IMR-90 (cell line): ENCODE results near the gene CIZ1. TPM values are rescaled to one million over a fixed set of nuclear protein-coding genes. Genes with fewer than 3 reads are reported as not detected.

Experiments
- ATAC-seq: fragments of 200-7000 bp; cut with Tn5 transposase; 2 replicates; pipeline ENCODE4 v1.9.1; 2020; ENCODE audit warnings: low read depth, mild to moderate bottlenecking, moderate library complexity
- BruUV-seq: library from RNA; stranded (reverse); fragments of 400-500 nt; replicated peaks from 2 replicates; lab custom pipeline; 2021; lab: Mats Ljungman, UMichigan
- CTCF ChIA-PET: fragments of 300-600 bp; formaldehyde crosslinking; extraction: SDS; loops from one replicate; lab custom pipeline; 2021; ENCODE audit warnings: antibody characterized with exemption; lab: Yijun Ruan, JAX
- POLR2A ChIA-PET: fragments of 300-600 bp; sonication (Branson Sonifier 250); formaldehyde crosslinking; loops from one replicate; lab custom pipeline; 2022; ENCODE audit warnings: antibody characterized with exemption; ENCODE audit not compliant: unreplicated experiment; lab: Charles Lee
- DNase-seq: peaks from one replicate; pipeline ENCODE4 v3.0.0; 2013
- H2AFZ ChIP-seq: replicated peaks from 2 replicates; pipeline ENCODE3; 2013; ENCODE audit warnings: low read length, mild to moderate bottlenecking; ENCODE audit not compliant: poor library complexity
- H2AK5ac ChIP-seq: 2 replicates; pipeline ENCODE4 v1.6.1; 2013; ENCODE audit warnings: low read depth, low read length, inconsistent platforms
- H2AK9ac ChIP-seq: replicated peaks from 2 replicates; pipeline ENCODE3; 2013; ENCODE audit warnings: mild to moderate bottlenecking, low read depth, low read length, moderate library complexity; ENCODE audit not compliant: poor library complexity
- H2BK120ac ChIP-seq: 2 replicates; pipeline ENCODE4 v1.6.1; 2013; ENCODE audit warnings: low read depth, low read length, inconsistent platforms
- H2BK15ac ChIP-seq: 3 replicates; pipeline ENCODE4 v1.6.1; 2013; ENCODE audit warnings: low read depth, low read length, inconsistent platforms
- H2BK20ac ChIP-seq: 2 replicates; pipeline ENCODE4 v1.6.1; 2013; ENCODE audit warnings: low read depth, mild to moderate bottlenecking, inconsistent platforms, low read length, moderate library complexity
- H2BK5ac ChIP-seq: 2 replicates; pipeline ENCODE4 v1.6.1; 2013; ENCODE audit warnings: mild to moderate bottlenecking, low read depth, low read length, inconsistent platforms; ENCODE audit not compliant: poor library complexity, severe bottlenecking
- H3K14ac ChIP-seq: replicated peaks from 2 replicates; pipeline ENCODE4 v1.6.1; 2013; ENCODE audit warnings: low read depth, low read length, inconsistent platforms
- H3K18ac ChIP-seq: 2 replicates; pipeline ENCODE4 v1.6.1; 2013; ENCODE audit warnings: low read depth, low read length, control low read depth
- H3K23ac ChIP-seq: 2 replicates; pipeline ENCODE4 v1.6.1; 2013; ENCODE audit warnings: low read depth, low read length, inconsistent platforms
- H3K27ac ChIP-seq: 2 replicates; pipeline ENCODE4 v1.5.1; 2013; ENCODE audit warnings: mild to moderate bottlenecking, control low read depth, low read length; ENCODE audit not compliant: insufficient read depth
- H3K27me3 ChIP-seq: 2 replicates; pipeline ENCODE4 v1.6.1; 2013; ENCODE audit warnings: low read length; ENCODE audit not compliant: control insufficient read depth, insufficient read depth
- H3K36me3 ChIP-seq: 2 replicates; pipeline ENCODE4 v1.6.1; 2013; ENCODE audit warnings: low read length, mixed read lengths; ENCODE audit not compliant: control insufficient read depth, insufficient read depth
- H3K4ac ChIP-seq: 2 replicates; pipeline ENCODE4 v1.6.1; 2013; ENCODE audit warnings: low read depth, low read length, inconsistent platforms
- H3K4me1 ChIP-seq: 2 replicates; pipeline ENCODE4 v1.6.1; 2013; ENCODE audit warnings: low read length, mixed read lengths; ENCODE audit not compliant: control insufficient read depth, insufficient read depth
- H3K4me2 ChIP-seq: 2 replicates; pipeline ENCODE4 v1.6.1; 2013; ENCODE audit warnings: low read depth, mild to moderate bottlenecking, control low read depth, low read length, moderate library complexity
- H3K4me3 ChIP-seq: 2 replicates; pipeline ENCODE4 v1.5.1; 2013; ENCODE audit warnings: low read depth, mild to moderate bottlenecking, control low read depth, low read length, moderate library complexity; ENCODE audit not compliant: insufficient read depth
- H3K56ac ChIP-seq: 2 replicates; pipeline ENCODE4 v1.6.1; 2013; ENCODE audit warnings: low read length, inconsistent platforms; ENCODE audit not compliant: insufficient read depth; ENCODE audit errors: extremely low read depth
- H3K79me1 ChIP-seq, 2 experiments: 2 replicates each; pipeline ENCODE4 v1.6.1; 2013; ENCODE audit warnings: low read length in 2 of 2, inconsistent platforms in 1 of 2, low read depth in 1 of 2
- H3K9ac ChIP-seq: 2 replicates; pipeline ENCODE4 v1.6.1; 2013; ENCODE audit warnings: low read depth, low read length, control low read depth
- H3K9me1 ChIP-seq: 2 replicates; pipeline ENCODE4 v1.6.1; 2013; ENCODE audit warnings: low read length, inconsistent platforms; ENCODE audit not compliant: insufficient read depth
- H3K9me3 ChIP-seq: 2 replicates; pipeline ENCODE4 v1.6.1; 2013; ENCODE audit warnings: low read length; ENCODE audit not compliant: control insufficient read depth, insufficient read depth
- H4K20me1 ChIP-seq: 2 replicates; pipeline ENCODE4 v1.6.1; 2013; ENCODE audit warnings: low read length, inconsistent platforms; ENCODE audit not compliant: insufficient read depth
- H4K5ac ChIP-seq: 2 replicates; pipeline ENCODE4 v1.6.1; 2013; ENCODE audit warnings: mild to moderate bottlenecking, low read depth, low read length, control low read depth
- H4K8ac ChIP-seq, 2 experiments: 2 replicates each; pipeline ENCODE4 v1.6.1; 2013; ENCODE audit warnings: low read depth in 2 of 2, low read length in 2 of 2, control low read depth in 1 of 2, inconsistent platforms in 1 of 2
- H4K91ac ChIP-seq: 2 replicates; pipeline ENCODE4 v1.6.1; 2013; ENCODE audit warnings: low read depth, low read length, inconsistent platforms; ENCODE audit not compliant: insufficient read depth
- CHD1 ChIP-seq: IDR thresholded peaks from 2 replicates; pipeline ENCODE4 v1.6.1; 2012; ENCODE audit warnings: low read depth, low read length, improper control_type of control experiment
- FOS ChIP-seq: fragments of 150-350 bp; IDR thresholded peaks from 2 replicates; pipeline ENCODE4 v1.6.1; 2016; ENCODE audit warnings: low read depth, low read length
- MAZ ChIP-seq: IDR thresholded peaks from 2 replicates; pipeline ENCODE4 v1.6.1; 2012; ENCODE audit warnings: low read depth, mild to moderate bottlenecking, low read length, improper control_type of control experiment, moderate library complexity, borderline replicate concordance
- MXI1 ChIP-seq: IDR thresholded peaks from 2 replicates; pipeline ENCODE4 v1.6.1; 2012; ENCODE audit warnings: low read depth, mild to moderate bottlenecking, low read length, moderate library complexity, borderline replicate concordance
- NFE2L2 ChIP-seq: fragments of 150-350 bp; IDR thresholded peaks from 2 replicates; pipeline ENCODE4 v1.6.1; 2016; ENCODE audit warnings: low read depth, mild to moderate bottlenecking, low read length
- RCOR1 ChIP-seq: IDR thresholded peaks from 2 replicates; pipeline ENCODE4 v1.6.1; 2012; ENCODE audit warnings: mild to moderate bottlenecking, low read length, improper control_type of control experiment; ENCODE audit not compliant: insufficient replicate concordance
- WGBS, 2 experiments: methylation state at CpG; one replicate each; pipeline versions ENCODE4 v1.1.5 to v1.1.7; 2013; ENCODE audit warnings: missing lambda C conversion rate in 2 of 2; ENCODE audit not compliant: insufficient read length in 1 of 2; ENCODE audit errors: extremely low coverage in 2 of 2; 5-methylcytosine and 5-hydroxymethylcytosine counted together
- dilution Hi-C: fragments of 300-500 bp; cut with HindIII; formaldehyde crosslinking; loops from one replicate; pipeline ENCODE4 v1.14.3; 2018; ENCODE audit warnings: low sequenced_read_pairs; ENCODE audit not compliant: unreplicated experiment
- in situ Hi-C: fragments of 300-500 bp; cut with MboI; formaldehyde crosslinking; loops from 3 replicates; pipeline ENCODE4 v1.14.3; 2019; ENCODE audit warnings: low sequenced_read_pairs, inconsistent platforms, mixed read lengths
- intact Hi-C: fragments of 100-400 bp; cut with micrococcal nuclease; formaldehyde crosslinking; loops from 2 replicates; pipeline ENCODE4 v1.10.0; 2022
- polyA plus RNA-seq, 3 experiments: library from polyadenylated mRNA; depleted of rRNA; stranded (reverse); fragments of >200 nt; gene quantifications; 2 replicates each; pipeline ENCODE4 v1.2.3, GENCODE V29; 2012; ENCODE audit warnings: low replicate concordance in 1 of 3
- total RNA-seq: library from RNA; depleted of rRNA; stranded (reverse); fragments of >200 nt; gene quantifications from 2 replicates; pipeline ENCODE4 v1.2.3, GENCODE V29; 2012
- TF ChIP-seq, protein P1 (sequence below): conservative IDR thresholded peaks from 2 replicates; pipeline ENCODE4 v1.5.1; 2012; ENCODE audit warnings: mild to moderate bottlenecking, low read depth, low read length, improper control_type of control experiment

Gene CIZ1
- total and polyA plus RNA-seq, 2 of the 4 experiments (the other 2 are of a cell fraction): 13.8 to 51.9 TPM

DNA sequence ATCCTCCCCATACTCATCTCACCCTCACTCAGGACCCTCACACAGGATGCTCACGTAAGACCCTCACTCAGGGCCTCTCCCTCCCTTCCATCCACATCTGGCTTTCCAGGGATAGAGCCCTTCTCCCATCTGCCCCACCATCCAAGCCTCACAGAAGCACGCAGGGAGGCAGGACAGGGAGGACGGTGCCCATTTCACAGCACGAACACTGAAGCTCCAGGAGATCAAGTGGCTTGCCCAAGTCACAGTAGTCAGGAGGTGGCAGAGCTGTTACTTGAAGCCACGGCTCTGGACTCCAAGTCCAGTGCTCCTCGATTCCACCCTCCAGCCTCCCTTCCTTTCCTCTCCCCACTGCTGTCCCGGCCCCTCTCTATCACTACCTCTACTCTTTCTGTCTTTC, 33.5 kb upstream of the CIZ1 start:
- POLR2A ChIA-PET: no interaction called here
- H3K79me1 ChIP-seq: no peaks in the 10 kb centered on the region; a peak in 1 of 4 replicates
- no peak overlapping the region for H3K4ac ChIP-seq
- TF ChIP-seq MAZ (no peak), NFE2L2 (no peak), CHD1 (no peak), RCOR1 (no peak), MXI1 (no peak), FOS (no peak)
- TF ChIP-seq, protein P1, sequence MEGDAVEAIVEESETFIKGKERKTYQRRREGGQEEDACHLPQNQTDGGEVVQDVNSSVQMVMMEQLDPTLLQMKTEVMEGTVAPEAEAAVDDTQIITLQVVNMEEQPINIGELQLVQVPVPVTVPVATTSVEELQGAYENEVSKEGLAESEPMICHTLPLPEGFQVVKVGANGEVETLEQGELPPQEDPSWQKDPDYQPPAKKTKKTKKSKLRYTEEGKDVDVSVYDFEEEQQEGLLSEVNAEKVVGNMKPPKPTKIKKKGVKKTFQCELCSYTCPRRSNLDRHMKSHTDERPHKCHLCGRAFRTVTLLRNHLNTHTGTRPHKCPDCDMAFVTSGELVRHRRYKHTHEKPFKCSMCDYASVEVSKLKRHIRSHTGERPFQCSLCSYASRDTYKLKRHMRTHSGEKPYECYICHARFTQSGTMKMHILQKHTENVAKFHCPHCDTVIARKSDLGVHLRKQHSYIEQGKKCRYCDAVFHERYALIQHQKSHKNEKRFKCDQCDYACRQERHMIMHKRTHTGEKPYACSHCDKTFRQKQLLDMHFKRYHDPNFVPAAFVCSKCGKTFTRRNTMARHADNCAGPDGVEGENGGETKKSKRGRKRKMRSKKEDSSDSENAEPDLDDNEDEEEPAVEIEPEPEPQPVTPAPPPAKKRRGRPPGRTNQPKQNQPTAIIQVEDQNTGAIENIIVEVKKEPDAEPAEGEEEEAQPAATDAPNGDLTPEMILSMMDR: no peak
- no peak overlapping the region for H3K4me2 ChIP-seq
- H2BK120ac ChIP-seq: no peak overlapping the region
- DNase-seq: no peak
- no peak overlapping the region for H3K9ac ChIP-seq
- 88% methylated on average over 3 of the region's 7 CpGs; no CpG with 5 or more reads in 1 of the 2 experiments for WGBS, 2 experiments
- H2AK9ac ChIP-seq: no peak overlapping the region
- in situ Hi-C loops (no loop called here), intact Hi-C loops (no loop called here), dilution Hi-C loops (no loop called here)
- no TSS peak for BruUV-seq
- no peak overlapping the region for H2AFZ ChIP-seq
- H2AK5ac ChIP-seq: no peak overlapping the region
- H2BK20ac ChIP-seq: no peak overlapping the region
- H3K9me1 ChIP-seq: 0 out of 2 replicates have a peak, but pooled peaks cover 3% of the 10 kb centered on the region
- no peak overlapping the region for H3K56ac ChIP-seq
- no peaks in the 10 kb centered on the region for H3K4me1 ChIP-seq
- no peak overlapping the region for H3K4me3 ChIP-seq
- no peak overlapping the region for H4K91ac ChIP-seq
- H4K8ac ChIP-seq: no peak overlapping the region
- no peak overlapping the region for H3K14ac ChIP-seq
- no peak overlapping the region for H3K18ac ChIP-seq
- no peak overlapping the region for H4K5ac ChIP-seq
- no peak overlapping the region for H3K27ac ChIP-seq
- H2BK15ac ChIP-seq: no peak overlapping the region
- CTCF ChIA-PET: no interaction called here
- peaks cover 6% of the 10 kb centered on the region; the same call in 1 of the 2 replicates for H3K36me3 ChIP-seq
- H3K27me3 ChIP-seq: no peaks in the 10 kb centered on the region
- H2BK5ac ChIP-seq: no peak overlapping the region
- no peak for ATAC-seq
- H3K9me3 ChIP-seq: no peaks in the 10 kb centered on the region
- H4K20me1 ChIP-seq: no peaks in the 10 kb centered on the region
- no peak overlapping the region for H3K23ac ChIP-seq
